Right atrium auricular region (tissue), 2 donors: ENCODE data around the gene TBCD. TPM values are rescaled to one million over a fixed set of nuclear protein-coding genes. Genes with fewer than 3 reads are reported as not detected.

ENCODE experiments used
- DNase-seq: peaks from one replicate; pipeline ENCODE4 v3.0.0-alpha.2; 2019; ENCODE audit warnings: low spot score
- H3K27ac ChIP-seq, 2 donors: fragments of 200-600 bp; sonication (generic); 1 replicate in 1 of 2; 2 replicates in 1 of 2; pipeline ENCODE4 v1.5.1; 2016 to 2019
- H3K27me3 ChIP-seq, 2 donors: fragments of 200-600 bp; sonication (generic); one replicate each; pipeline versions ENCODE4 v1.5.1 to v1.6.0; 2017 to 2019
- H3K36me3 ChIP-seq: fragments of 200-600 bp; sonication (generic); one replicate; pipeline ENCODE4 v1.5.1; 2016
- H3K4me1 ChIP-seq, 2 donors: fragments of 200-600 bp; sonication (generic); one replicate each; pipeline versions ENCODE4 v1.5.1 to v1.6.0; 2017 to 2019
- H3K4me3 ChIP-seq, 2 donors: fragments of 200-600 bp; sonication (generic); 1 replicate in 1 of 2; 2 replicates in 1 of 2; pipeline ENCODE4 v1.5.1; 2017 to 2019; ENCODE audit warnings: mild to moderate bottlenecking in 1 of 2, moderate library complexity in 1 of 2
- H3K9me3 ChIP-seq, 2 donors: fragments of 200-600 bp; sonication (generic); one replicate each; pipeline ENCODE4 v1.5.1; 2019
- CTCF ChIP-seq, 2 donors: fragments of 200-600 bp; sonication (generic); IDR thresholded peaks; one replicate each; pipeline ENCODE4 v1.5.1; 2019; ENCODE audit warnings: antibody characterized with exemption in 2 of 2
- total RNA-seq, 2 donors: library from RNA; depleted of rRNA; stranded (reverse); fragments of >200 nt; gene quantifications; one replicate each; pipeline ENCODE4 v1.1.0, GENCODE V29; 2016

Gene TBCD
- total RNA-seq, 2 donors from 2014 or later = 19.4 to 29.6 TPM

- H3K27ac ChIP-seq = no peak overlapping the region
- no peak for TF ChIP-seq CTCF (IDR thresholded peaks at IDR 0.05)
- no peaks in the 10 kb centered on the region for H3K9me3 ChIP-seq
- H3K4me3 ChIP-seq = no peak overlapping the region
- H3K36me3 ChIP-seq = no peaks in the 10 kb centered on the region
- H3K4me1 ChIP-seq = peaks cover 0 to 19% of the 10 kb centered on the region in 2 donors
- no peaks in the 10 kb centered on the region for H3K27me3 ChIP-seq
- DNase-seq = no peak
Observed at GRCh38 chr17:82841921-82842596, 90.2 kb downstream of the TBCD start.

GRCh38 chr17:82843904-82844680, 92.2 kb downstream of the TBCD start:
- Histone ChIP-seq H3K27me3 (no peaks in the 10 kb centered on the region), H3K9me3 (no peaks in the 10 kb centered on the region), H3K27ac (peak overlapping the region in 1 of 2 donors; percentile 35), H3K4me1 (peaks cover 0 to 8% of the 10 kb centered on the region in 2 donors), H3K36me3 (no peaks in the 10 kb centered on the region), H3K4me3 (no peak overlapping the region)
- TF ChIP-seq CTCF (IDR thresholded peaks at IDR 0.05) = no peak
- no peak for DNase-seq

GRCh38 chr17:82844796-82845162, 92.9 kb downstream of the TBCD start:
- DNase-seq = no peak
- Histone ChIP-seq H3K27me3 (no peaks in the 10 kb centered on the region), H3K9me3 (no peaks in the 10 kb centered on the region), H3K4me1 (peaks cover 0 to 8% of the 10 kb centered on the region in 2 donors), H3K27ac (peak overlapping the region; percentile 35 to 52), H3K36me3 (no peaks in the 10 kb centered on the region), H3K4me3 (no peak overlapping the region)
- TF ChIP-seq CTCF (IDR thresholded peaks at IDR 0.05) = no peak

GRCh38 chr17:82845163-82845807, 93.4 kb downstream of the TBCD start:
- H3K27me3 ChIP-seq = no peaks in the 10 kb centered on the region

More at GRCh38 chr17:82845163-82845807, 93.4 kb downstream of the TBCD start:
- Histone ChIP-seq H3K27ac (peak overlapping the region in 1 of 2 donors; percentile 52), H3K4me3 (peak overlapping the region; percentile 11 to 32), H3K4me1 (peaks cover 0 to 8% of the 10 kb centered on the region in 2 donors), H3K9me3 (no peaks in the 10 kb centered on the region), H3K36me3 (no peaks in the 10 kb centered on the region)
- TF ChIP-seq CTCF (IDR thresholded peaks at IDR 0.05) = no peak
- DNase-seq = no peak
